ENCODE measurements around the gene MAP4K3. TPM values are rescaled to one million over a fixed set of nuclear protein-coding genes. Genes with fewer than 3 reads are reported as not detected.

Gene MAP4K3
- polyA plus RNA-seq, 2 of the 4 experiments (the other 2 are of a cell fraction): 15.8 to 44.6 TPM

- 47% methylated on average over 3 of the region's 3 CpGs for WGBS (ENCODE audit: missing lambda C conversion rate)
- no peaks in the 10 kb centered on the region for H3K9me3 ChIP-seq
- no peak for DNase-seq (ENCODE audit: low read depth in 1 of 2, low spot score in 1 of 2)
- ChIA-PET POLR2A (no interaction called here), CTCF (interaction anchor here (0.8 to 1.6 kb wide), 3 partner anchors 14 to 162 kb away, joined by 3 to 5 read pairs (median 4); no protein-coding TSS in a partner anchor)
- peaks cover 73% of the 10 kb centered on the region for H3K4me1 ChIP-seq
- no peak for FAIRE-seq
- TF ChIP-seq HMGXB4 (CRISPR knock-in tag; IDR thresholded peaks at IDR 0.05; ENCODE audit: borderline replicate concordance) (no peak), MAZ (IDR thresholded peaks at IDR 0.05; ENCODE audit: borderline replicate concordance, low read depth, low read length) (no peak), CEBPB (IDR thresholded peaks at IDR 0.05) (peak; percentile 9 to 54; a peak in 2 of 4 replicates), NPAS2 (CRISPR knock-in tag; IDR thresholded peaks at IDR 0.05; ENCODE audit: borderline replicate concordance) (no peak), HOXB5 (CRISPR knock-in tag; IDR thresholded peaks at IDR 0.05) (no peak), CBX8 (IDR thresholded peaks at IDR 0.05) (no peak)
- H3K4me2 ChIP-seq: peak overlapping the region; percentile 21
- peak overlapping the region in 1 of 2 experiments; percentile 3; a peak in 1 of 6 replicates for H3K27ac ChIP-seq
- H3K4me3 ChIP-seq: no peak overlapping the region
- no peak for ATAC-seq
Measured at GRCh38 chr2:39431592-39432316, 5.3 kb downstream of the MAP4K3 start.

GRCh38 chr2:39429746-39430145, 7.3 kb downstream of the MAP4K3 start:
- POLR2A ChIA-PET: no interaction called here
- WGBS (ENCODE audit: missing lambda C conversion rate): 89% methylated on average over 1 of the region's 1 CpG
- no peaks in the 10 kb centered on the region for H3K9me3 ChIP-seq
- no peak for TF ChIP-seq NR3C1 (IDR thresholded peaks at IDR 0.05)
- CTCF ChIA-PET: no interaction called here
- no peak overlapping the region for H3K27ac ChIP-seq
- DNase-seq (ENCODE audit: low read depth in 1 of 2, low spot score in 1 of 2): no peak
- FAIRE-seq: no peak
- H3K4me1 ChIP-seq: peaks cover 84% of the 10 kb centered on the region
- ATAC-seq: no peak
- H3K4me2 ChIP-seq: 0 out of 3 replicates have a peak overlapping the region, but pooled peaks have one; percentile 2
- no peak overlapping the region for H3K4me3 ChIP-seq

GRCh38 chr2:39424951-39425350, 12.1 kb downstream of the MAP4K3 start:
- peak overlapping the region; percentile 62 to 79 for H3K27ac ChIP-seq
- peak overlapping the region; percentile 37 for H3K4me2 ChIP-seq
- ATAC-seq (no peak), FAIRE-seq (no peak), DNase-seq (ENCODE audit: low read depth in 1 of 2, low spot score in 1 of 2) (no peak)
- TF ChIP-seq ELK1 (IDR thresholded peaks at IDR 0.05; ENCODE audit: low read depth, low read length) (no peak), NFE2L2 (conservative IDR thresholded peaks at IDR 0.05; ENCODE audit: low read length) (peak; percentile 78), MAFK (IDR thresholded peaks at IDR 0.05; ENCODE audit: partially characterized antibody) (peak; percentile 92)
- ChIA-PET CTCF (interaction anchor here (0.7 kb wide), 1 partner anchor 62 kb away, joined by 3 read pairs; no protein-coding TSS in a partner anchor), POLR2A (no interaction called here)
- WGBS (ENCODE audit: missing lambda C conversion rate): 81% methylated on average over 1 of the region's 1 CpG
- H3K4me1 ChIP-seq: peaks cover 48% of the 10 kb centered on the region
- H3K4me3 ChIP-seq: no peak overlapping the region
- no peaks in the 10 kb centered on the region for H3K9me3 ChIP-seq

GRCh38 chr2:39422700-39423099, 14.4 kb downstream of the MAP4K3 start:
- ChIA-PET POLR2A (interaction anchor here (0.9 kb wide), 1 partner anchor 14 kb away, joined by 4 read pairs; the partner anchor contains the start of gene MAP4K3), CTCF (interaction anchor here (1.0 kb wide), 1 partner anchor 14 kb away, joined by 4 read pairs; the partner anchor contains the start of gene MAP4K3)
- 96% methylated on average over 1 of the region's 1 CpG for WGBS (ENCODE audit: missing lambda C conversion rate)
- H3K4me1 ChIP-seq: peaks cover 57% of the 10 kb centered on the region
- no peak for FAIRE-seq
- no peak for DNase-seq (ENCODE audit: low read depth in 1 of 2, low spot score in 1 of 2)
- no peaks in the 10 kb centered on the region for H3K9me3 ChIP-seq
- H3K4me3 ChIP-seq: no peak overlapping the region
- no peak overlapping the region for H3K27ac ChIP-seq
- ATAC-seq: no peak
- H3K4me2 ChIP-seq: no peak overlapping the region
- TF ChIP-seq ELK1 (IDR thresholded peaks at IDR 0.05; ENCODE audit: low read depth, low read length): no peak
- TF ChIP-seq EHMT2 (IDR thresholded peaks at IDR 0.05; ENCODE audit: low read depth): no peak
- TF ChIP-seq CTCF (IDR thresholded peaks at IDR 0.05): no peak
- TF ChIP-seq JUN (IDR thresholded peaks at IDR 0.05): no peak
- TF ChIP-seq SREBF2 (IDR thresholded peaks at IDR 0.05): no peak
- TF ChIP-seq PHF8 (IDR thresholded peaks at IDR 0.05; ENCODE audit: borderline replicate concordance, low read depth): no peak
- TF ChIP-seq TP53 (CRISPR knock-in tag; IDR thresholded peaks at IDR 0.05): no peak
- TF ChIP-seq MYC (IDR thresholded peaks at IDR 0.05; ENCODE audit: borderline replicate concordance, low read length): no peak
- no peak for TF ChIP-seq MAZ (IDR thresholded peaks at IDR 0.05; ENCODE audit: borderline replicate concordance, low read depth, low read length)
- TF ChIP-seq RAD21 (conservative IDR thresholded peaks at IDR 0.05 in 1 of 2, IDR thresholded peaks at IDR 0.05 in 1 of 2): no peak
- no peak for TF ChIP-seq FOSB (CRISPR knock-in tag; IDR thresholded peaks at IDR 0.05)
- no peak for TF ChIP-seq HOXA7 (CRISPR knock-in tag; IDR thresholded peaks at IDR 0.05)
- no peak for TF ChIP-seq KDM5A (IDR thresholded peaks at IDR 0.05)
